ENCODE measurements around the gene TGFB1.

Gene TGFB1

GRCh38 chr19:41305927-41306793 is 47.6 kb downstream of the TGFB1 start:
- H3K4me1 ChIP-seq (ENCODE audit: control insufficient read depth, low read depth, low read length): peaks cover 5% of the 10 kb centered on the region

GRCh38 chr19:41304706-41305483 is 48.8 kb downstream of the TGFB1 start:
- Histone ChIP-seq H3K27me3 (ENCODE audit: control insufficient read depth, insufficient read depth, low read length) (no peaks in the 10 kb centered on the region), H3K4me3 (ENCODE audit: low read length) (no peak overlapping the region), H3K4me1 (ENCODE audit: control insufficient read depth, low read depth, low read length) (peaks cover 5% of the 10 kb centered on the region), H3K9ac (ENCODE audit: low read length) (no peak overlapping the region), H3K9me3 (ENCODE audit: control insufficient read depth, low read depth, low read length) (no peaks in the 10 kb centered on the region), H3K27ac (ENCODE audit: low read length) (no peak overlapping the region), H3K36me3 (ENCODE audit: control insufficient read depth, low read depth, low read length) (peaks cover 76% of the 10 kb centered on the region)

More at GRCh38 chr19:41305927-41306793, 47.6 kb downstream of the TGFB1 start:
- H3K27me3 ChIP-seq (ENCODE audit: control insufficient read depth, insufficient read depth, low read length): no peaks in the 10 kb centered on the region
- H3K27ac ChIP-seq (ENCODE audit: low read length): no peak overlapping the region
- H3K36me3 ChIP-seq (ENCODE audit: control insufficient read depth, low read depth, low read length): peaks cover 64% of the 10 kb centered on the region
- no peak overlapping the region for H3K9ac ChIP-seq (ENCODE audit: low read length)
- H3K4me3 ChIP-seq (ENCODE audit: low read length): no peak overlapping the region
- H3K9me3 ChIP-seq (ENCODE audit: control insufficient read depth, low read depth, low read length): no peaks in the 10 kb centered on the region

GRCh38 chr19:41303954-41304353 is 49.8 kb downstream of the TGFB1 start:
- Histone ChIP-seq H3K27me3 (ENCODE audit: control insufficient read depth, insufficient read depth, low read length) (no peaks in the 10 kb centered on the region), H3K9me3 (ENCODE audit: control insufficient read depth, low read depth, low read length) (no peaks in the 10 kb centered on the region), H3K4me1 (ENCODE audit: control insufficient read depth, low read depth, low read length) (peaks cover 5% of the 10 kb centered on the region), H3K27ac (ENCODE audit: low read length) (no peak overlapping the region), H3K9ac (ENCODE audit: low read length) (no peak overlapping the region), H3K4me3 (ENCODE audit: low read length) (no peak overlapping the region), H3K36me3 (ENCODE audit: control insufficient read depth, low read depth, low read length) (peaks cover 86% of the 10 kb centered on the region)

- Histone ChIP-seq H3K36me3 (ENCODE audit: control insufficient read depth, low read depth, low read length) (peaks cover 97% of the 10 kb centered on the region), H3K27ac (ENCODE audit: low read length) (no peak overlapping the region), H3K9ac (ENCODE audit: low read length) (no peak overlapping the region), H3K4me3 (ENCODE audit: low read length) (no peak overlapping the region), H3K27me3 (ENCODE audit: control insufficient read depth, insufficient read depth, low read length) (no peaks in the 10 kb centered on the region), H3K9me3 (ENCODE audit: control insufficient read depth, low read depth, low read length) (no peaks in the 10 kb centered on the region), H3K4me1 (ENCODE audit: control insufficient read depth, low read depth, low read length) (no peaks in the 10 kb centered on the region)
Observed at GRCh38 chr19:41302624-41303351, 50.9 kb downstream of the TGFB1 start.

GRCh38 chr19:41300555-41300954 is 53.2 kb downstream of the TGFB1 start:
- Histone ChIP-seq H3K36me3 (ENCODE audit: control insufficient read depth, low read depth, low read length) (peaks cover 99% of the 10 kb centered on the region), H3K27me3 (ENCODE audit: control insufficient read depth, insufficient read depth, low read length) (no peaks in the 10 kb centered on the region), H3K4me1 (ENCODE audit: control insufficient read depth, low read depth, low read length) (no peaks in the 10 kb centered on the region), H3K4me3 (ENCODE audit: low read length) (no peak overlapping the region), H3K27ac (ENCODE audit: low read length) (no peak overlapping the region), H3K9me3 (ENCODE audit: control insufficient read depth, low read depth, low read length) (no peaks in the 10 kb centered on the region), H3K9ac (ENCODE audit: low read length) (no peak overlapping the region)

GRCh38 chr19:41299755-41300089 is 54.0 kb downstream of the TGFB1 start:
- H3K9ac ChIP-seq (ENCODE audit: low read length): no peak overlapping the region
- peaks cover 99% of the 10 kb centered on the region for H3K36me3 ChIP-seq (ENCODE audit: control insufficient read depth, low read depth, low read length)
- no peak overlapping the region for H3K27ac ChIP-seq (ENCODE audit: low read length)
- no peaks in the 10 kb centered on the region for H3K4me1 ChIP-seq (ENCODE audit: control insufficient read depth, low read depth, low read length)
- H3K9me3 ChIP-seq (ENCODE audit: control insufficient read depth, low read depth, low read length): no peaks in the 10 kb centered on the region
- no peak overlapping the region for H3K4me3 ChIP-seq (ENCODE audit: low read length)
- no peaks in the 10 kb centered on the region for H3K27me3 ChIP-seq (ENCODE audit: control insufficient read depth, insufficient read depth, low read length)

GRCh38 chr19:41299046-41299754 is 54.5 kb downstream of the TGFB1 start:
- Histone ChIP-seq H3K27ac (ENCODE audit: low read length) (no peak overlapping the region), H3K36me3 (ENCODE audit: control insufficient read depth, low read depth, low read length) (peaks cover 99% of the 10 kb centered on the region), H3K9ac (ENCODE audit: low read length) (no peak overlapping the region), H3K4me1 (ENCODE audit: control insufficient read depth, low read depth, low read length) (no peaks in the 10 kb centered on the region), H3K9me3 (ENCODE audit: control insufficient read depth, low read depth, low read length) (no peaks in the 10 kb centered on the region), H3K27me3 (ENCODE audit: control insufficient read depth, insufficient read depth, low read length) (no peaks in the 10 kb centered on the region), H3K4me3 (ENCODE audit: low read length) (no peak overlapping the region)

- Histone ChIP-seq H3K27ac (ENCODE audit: low read length) (no peak overlapping the region), H3K36me3 (ENCODE audit: control insufficient read depth, low read depth, low read length) (peaks cover 99% of the 10 kb centered on the region), H3K27me3 (ENCODE audit: control insufficient read depth, insufficient read depth, low read length) (no peaks in the 10 kb centered on the region), H3K9me3 (ENCODE audit: control insufficient read depth, low read depth, low read length) (no peaks in the 10 kb centered on the region), H3K9ac (ENCODE audit: low read length) (no peak overlapping the region), H3K4me1 (ENCODE audit: control insufficient read depth, low read depth, low read length) (no peaks in the 10 kb centered on the region), H3K4me3 (ENCODE audit: low read length) (no peak overlapping the region)
Observed at GRCh38 chr19:41298348-41298964, 55.3 kb downstream of the TGFB1 start.

GRCh38 chr19:41297628-41298347 is 55.9 kb downstream of the TGFB1 start:
- Histone ChIP-seq H3K4me3 (ENCODE audit: low read length) (no peak overlapping the region), H3K36me3 (ENCODE audit: control insufficient read depth, low read depth, low read length) (peaks cover 99% of the 10 kb centered on the region), H3K9ac (ENCODE audit: low read length) (no peak overlapping the region), H3K4me1 (ENCODE audit: control insufficient read depth, low read depth, low read length) (no peaks in the 10 kb centered on the region), H3K27ac (ENCODE audit: low read length) (no peak overlapping the region), H3K9me3 (ENCODE audit: control insufficient read depth, low read depth, low read length) (no peaks in the 10 kb centered on the region), H3K27me3 (ENCODE audit: control insufficient read depth, insufficient read depth, low read length) (no peaks in the 10 kb centered on the region)

GRCh38 chr19:41296433-41296871 is 57.3 kb downstream of the TGFB1 start:
- no peaks in the 10 kb centered on the region for H3K27me3 ChIP-seq (ENCODE audit: control insufficient read depth, insufficient read depth, low read length)
- H3K4me1 ChIP-seq (ENCODE audit: control insufficient read depth, low read depth, low read length): no peaks in the 10 kb centered on the region
- peaks cover 100% of the 10 kb centered on the region for H3K36me3 ChIP-seq (ENCODE audit: control insufficient read depth, low read depth, low read length)
- no peak overlapping the region for H3K9ac ChIP-seq (ENCODE audit: low read length)
- no peak overlapping the region for H3K4me3 ChIP-seq (ENCODE audit: low read length)
- H3K9me3 ChIP-seq (ENCODE audit: control insufficient read depth, low read depth, low read length): no peaks in the 10 kb centered on the region
- H3K27ac ChIP-seq (ENCODE audit: low read length): no peak overlapping the region

Data from iPS-18a (cell line).